ENCODE measurements around the gene EIF4E1B. TPM values are rescaled to one million over a fixed set of nuclear protein-coding genes. Genes with fewer than 3 reads are reported as not detected.

EIF4E1B gene
- total RNA-seq, 1 experiment from 2014 or later, result not detected

DNA sequence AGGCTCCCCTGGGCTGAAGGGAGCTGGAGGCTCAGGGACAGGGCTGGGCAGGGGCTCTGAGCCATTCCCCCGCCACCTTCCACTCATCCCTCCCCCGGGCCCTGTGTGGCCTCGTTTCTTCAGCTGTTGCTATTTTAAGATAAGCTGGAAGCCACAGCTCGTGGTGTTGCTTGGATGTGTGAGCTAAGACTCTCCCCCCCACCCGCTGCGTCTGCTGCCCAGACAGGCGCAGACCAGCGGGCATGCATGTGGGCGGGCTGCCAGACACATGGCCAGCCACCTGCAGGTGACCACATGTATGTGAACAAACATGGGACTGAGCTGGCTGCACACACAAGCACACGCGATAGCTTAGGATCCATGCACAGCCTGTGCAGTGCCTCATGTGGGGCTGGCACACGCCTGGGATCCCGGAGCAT lies 8.8 kb upstream of the EIF4E1B start:
- TF ChIP-seq, protein P1, sequence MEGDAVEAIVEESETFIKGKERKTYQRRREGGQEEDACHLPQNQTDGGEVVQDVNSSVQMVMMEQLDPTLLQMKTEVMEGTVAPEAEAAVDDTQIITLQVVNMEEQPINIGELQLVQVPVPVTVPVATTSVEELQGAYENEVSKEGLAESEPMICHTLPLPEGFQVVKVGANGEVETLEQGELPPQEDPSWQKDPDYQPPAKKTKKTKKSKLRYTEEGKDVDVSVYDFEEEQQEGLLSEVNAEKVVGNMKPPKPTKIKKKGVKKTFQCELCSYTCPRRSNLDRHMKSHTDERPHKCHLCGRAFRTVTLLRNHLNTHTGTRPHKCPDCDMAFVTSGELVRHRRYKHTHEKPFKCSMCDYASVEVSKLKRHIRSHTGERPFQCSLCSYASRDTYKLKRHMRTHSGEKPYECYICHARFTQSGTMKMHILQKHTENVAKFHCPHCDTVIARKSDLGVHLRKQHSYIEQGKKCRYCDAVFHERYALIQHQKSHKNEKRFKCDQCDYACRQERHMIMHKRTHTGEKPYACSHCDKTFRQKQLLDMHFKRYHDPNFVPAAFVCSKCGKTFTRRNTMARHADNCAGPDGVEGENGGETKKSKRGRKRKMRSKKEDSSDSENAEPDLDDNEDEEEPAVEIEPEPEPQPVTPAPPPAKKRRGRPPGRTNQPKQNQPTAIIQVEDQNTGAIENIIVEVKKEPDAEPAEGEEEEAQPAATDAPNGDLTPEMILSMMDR (IDR thresholded peaks at IDR 0.05; ENCODE audit: unreplicated experiment), result no peak
- no peak for DNase-seq
- intact Hi-C loops (cut with micrococcal nuclease; ENCODE audit: unreplicated experiment), result no loop called here
- Mint-ChIP-seq H3K4me3 (ENCODE audit: low read depth, unreplicated experiment) (no peak overlapping the region), H3K27me3 (ENCODE audit: unreplicated experiment) (peaks cover 100% of the 10 kb centered on the region), H3K9me3 (ENCODE audit: low read depth, unreplicated experiment) (no peaks in the 10 kb centered on the region), H3K36me3 (ENCODE audit: insufficient read depth, unreplicated experiment) (peaks cover 7% of the 10 kb centered on the region), H3K27ac (ENCODE audit: unreplicated experiment) (no peak overlapping the region), H3K4me1 (ENCODE audit: low read depth, unreplicated experiment) (peaks cover 22% of the 10 kb centered on the region)
- CTCF ChIA-PET, result interaction anchor here (0.8 to 1.1 kb wide), 2 partner anchors 8 to 25 kb away, joined by 3 read pairs; partner anchors contain the start of genes EIF4E1B and SNCB
- no TSS peak for BruUV-seq (replicated peaks)

DNA sequence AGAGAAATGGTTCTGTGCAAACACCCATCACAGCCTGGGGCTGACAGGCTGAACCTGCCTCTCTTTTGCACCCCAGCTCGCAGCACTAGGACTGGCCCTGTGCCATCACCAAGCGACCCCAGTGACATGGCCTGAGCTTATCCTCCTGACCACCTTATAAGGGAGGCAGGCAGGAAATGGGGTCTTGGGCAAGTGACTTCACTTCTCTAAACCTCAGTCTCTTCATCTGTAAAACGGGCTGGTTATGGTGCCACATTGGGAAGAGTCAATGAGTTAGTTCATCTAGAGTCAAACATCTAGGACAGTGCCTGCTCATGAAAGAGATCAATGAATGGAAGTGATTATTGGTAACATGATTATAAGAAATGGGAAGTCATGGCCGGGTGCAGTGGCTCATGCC lies 6.3 kb upstream of the EIF4E1B start:
- intact Hi-C loops (cut with micrococcal nuclease; ENCODE audit: unreplicated experiment), result no loop called here
- DNase-seq, result no peak
- no peak overlapping the region for H3K4me3 Mint-ChIP-seq (ENCODE audit: low read depth, unreplicated experiment)
- peaks cover 7% of the 10 kb centered on the region for H3K36me3 Mint-ChIP-seq (ENCODE audit: insufficient read depth, unreplicated experiment)
- BruUV-seq (replicated peaks), result no TSS peak
- H3K4me1 Mint-ChIP-seq (ENCODE audit: low read depth, unreplicated experiment), result peaks cover 42% of the 10 kb centered on the region
- CTCF ChIA-PET, result no interaction called here
- no peak overlapping the region for H3K27ac Mint-ChIP-seq (ENCODE audit: unreplicated experiment)
- no peaks in the 10 kb centered on the region for H3K9me3 Mint-ChIP-seq (ENCODE audit: low read depth, unreplicated experiment)
- peaks cover 100% of the 10 kb centered on the region for H3K27me3 Mint-ChIP-seq (ENCODE audit: unreplicated experiment)
- TF ChIP-seq, protein P1 (IDR thresholded peaks at IDR 0.05; ENCODE audit: unreplicated experiment), result no peak

DNA sequence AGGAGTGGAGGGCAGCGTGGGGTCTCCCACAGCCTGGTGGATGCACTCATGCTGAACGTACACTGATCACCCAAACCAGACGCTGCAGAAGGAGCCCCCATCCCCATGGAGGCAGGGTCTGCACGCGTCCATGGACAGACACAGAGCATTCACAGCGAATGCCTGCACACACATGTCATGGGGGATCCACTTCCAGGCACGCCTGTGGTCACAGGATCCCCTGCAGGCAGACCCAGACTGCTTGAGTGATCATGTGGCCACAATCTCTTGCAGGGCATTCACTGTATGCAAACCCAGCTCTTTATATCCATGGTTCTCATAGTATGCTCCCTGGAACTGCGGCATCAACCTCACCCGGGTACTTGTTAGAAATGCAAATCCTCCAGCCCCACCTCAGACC lies 5.5 kb upstream of the EIF4E1B start:
- Mint-ChIP-seq H3K4me1 (ENCODE audit: low read depth, unreplicated experiment) (peaks cover 41% of the 10 kb centered on the region), H3K4me3 (ENCODE audit: low read depth, unreplicated experiment) (no peak overlapping the region), H3K27ac (ENCODE audit: unreplicated experiment) (no peak overlapping the region), H3K36me3 (ENCODE audit: insufficient read depth, unreplicated experiment) (peaks cover 7% of the 10 kb centered on the region), H3K9me3 (ENCODE audit: low read depth, unreplicated experiment) (no peaks in the 10 kb centered on the region), H3K27me3 (ENCODE audit: unreplicated experiment) (peaks cover 93% of the 10 kb centered on the region)
- intact Hi-C loops (cut with micrococcal nuclease; ENCODE audit: unreplicated experiment), result no loop called here
- no peak for DNase-seq
- CTCF ChIA-PET, result no interaction called here
- BruUV-seq (replicated peaks), result no TSS peak
- TF ChIP-seq, protein P1 (IDR thresholded peaks at IDR 0.05; ENCODE audit: unreplicated experiment), result no peak

DNA sequence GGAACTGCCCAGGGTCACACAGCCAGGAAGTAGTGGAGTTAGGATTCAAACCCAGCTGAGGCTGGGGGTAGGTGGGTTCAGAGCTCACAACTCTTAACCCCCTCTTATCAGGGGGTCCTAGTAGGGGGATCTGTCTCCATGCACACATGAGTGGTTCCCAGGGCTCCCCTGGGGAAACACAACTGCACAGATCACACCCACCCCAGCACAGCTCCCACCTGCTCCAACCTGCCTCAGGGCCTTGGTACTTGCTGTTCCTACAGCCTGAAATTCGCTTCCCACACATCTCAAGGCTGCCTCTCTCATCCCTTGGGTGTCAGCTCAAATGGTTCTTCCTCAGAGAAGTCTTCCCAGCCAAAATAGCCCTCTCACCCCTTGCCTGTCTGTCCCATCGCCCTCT lies 5.0 kb upstream of the EIF4E1B start:
- TF ChIP-seq, protein P1 (IDR thresholded peaks at IDR 0.05; ENCODE audit: unreplicated experiment), result no peak
- DNase-seq, result no peak
- CTCF ChIA-PET, result no interaction called here
- H3K9me3 Mint-ChIP-seq (ENCODE audit: low read depth, unreplicated experiment), result no peaks in the 10 kb centered on the region
- no peak overlapping the region for H3K4me3 Mint-ChIP-seq (ENCODE audit: low read depth, unreplicated experiment)
- H3K36me3 Mint-ChIP-seq (ENCODE audit: insufficient read depth, unreplicated experiment), result peaks cover 1% of the 10 kb centered on the region
- H3K27me3 Mint-ChIP-seq (ENCODE audit: unreplicated experiment), result peaks cover 93% of the 10 kb centered on the region
- intact Hi-C loops (cut with micrococcal nuclease; ENCODE audit: unreplicated experiment), result no loop called here
- H3K4me1 Mint-ChIP-seq (ENCODE audit: low read depth, unreplicated experiment), result peaks cover 35% of the 10 kb centered on the region
- BruUV-seq (replicated peaks), result no TSS peak
- no peak overlapping the region for H3K27ac Mint-ChIP-seq (ENCODE audit: unreplicated experiment)
